ENCODE results near the gene ERICH6.

The ERICH6 gene

GRCh38 chr3:150612494-150612893, 91.2 kb downstream of the ERICH6 start:
- no peak for DNase-seq

- DNase-seq, result no peak
Measured at GRCh38 chr3:150611666-150612065, 92.1 kb downstream of the ERICH6 start.

GRCh38 chr3:150610785-150611184, 92.9 kb downstream of the ERICH6 start:
- DNase-seq, result no peak

GRCh38 chr3:150609988-150610387, 93.7 kb downstream of the ERICH6 start:
- no peak for DNase-seq

All from stimulated activated CD4-positive, alpha-beta T cell treated with anti-CD3 and anti-CD28 coated beads, Interleukin-12 subunit alpha, Interleukin-12 subunit beta, amount 100 ng/mL, for 4 hours (primary cell).